Epithelial cell of esophagus (primary cell): ENCODE results near the gene SURF4.

ENCODE experiments used
- DNase-seq: peaks from one replicate; pipeline ENCODE4 v3.0.0; 2010; ENCODE audit warnings: low read depth
- H3K4me3 ChIP-seq: 2 replicates; pipeline ENCODE4 v1.5.1; 2011; ENCODE audit warnings: mild to moderate bottlenecking, low read length, control low read depth
- TF ChIP-seq, protein P1 (sequence below): IDR thresholded peaks from 2 replicates; pipeline ENCODE4 v1.5.1; 2011; ENCODE audit warnings: low read depth, mild to moderate bottlenecking, low read length, control low read depth, inconsistent platforms; ENCODE audit not compliant: insufficient read depth; ENCODE audit errors: missing control alignments

The SURF4 gene

DNA sequence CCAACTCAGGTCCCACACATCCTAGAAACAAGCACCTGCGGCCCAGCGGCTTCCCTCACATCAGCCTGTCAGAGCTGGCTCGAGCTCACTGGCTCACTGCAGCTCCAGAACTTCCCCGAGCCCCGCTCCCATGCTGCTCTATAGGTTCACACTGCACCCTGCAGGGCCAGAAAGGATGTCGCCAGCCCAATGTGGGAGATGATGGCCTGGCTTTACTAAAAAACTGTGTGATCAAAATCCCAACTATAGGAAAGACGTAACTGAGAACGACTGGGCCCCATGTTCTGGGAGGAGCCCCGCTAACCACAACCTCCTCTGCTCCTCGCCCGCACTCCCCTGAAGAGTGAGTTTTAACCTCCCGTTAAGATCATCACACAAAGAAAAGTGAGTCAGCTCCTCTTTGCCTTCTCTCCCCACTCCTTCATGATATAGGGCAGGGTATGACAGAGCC lies 4.6 kb downstream of the SURF4 start:
- TF ChIP-seq, protein P1, sequence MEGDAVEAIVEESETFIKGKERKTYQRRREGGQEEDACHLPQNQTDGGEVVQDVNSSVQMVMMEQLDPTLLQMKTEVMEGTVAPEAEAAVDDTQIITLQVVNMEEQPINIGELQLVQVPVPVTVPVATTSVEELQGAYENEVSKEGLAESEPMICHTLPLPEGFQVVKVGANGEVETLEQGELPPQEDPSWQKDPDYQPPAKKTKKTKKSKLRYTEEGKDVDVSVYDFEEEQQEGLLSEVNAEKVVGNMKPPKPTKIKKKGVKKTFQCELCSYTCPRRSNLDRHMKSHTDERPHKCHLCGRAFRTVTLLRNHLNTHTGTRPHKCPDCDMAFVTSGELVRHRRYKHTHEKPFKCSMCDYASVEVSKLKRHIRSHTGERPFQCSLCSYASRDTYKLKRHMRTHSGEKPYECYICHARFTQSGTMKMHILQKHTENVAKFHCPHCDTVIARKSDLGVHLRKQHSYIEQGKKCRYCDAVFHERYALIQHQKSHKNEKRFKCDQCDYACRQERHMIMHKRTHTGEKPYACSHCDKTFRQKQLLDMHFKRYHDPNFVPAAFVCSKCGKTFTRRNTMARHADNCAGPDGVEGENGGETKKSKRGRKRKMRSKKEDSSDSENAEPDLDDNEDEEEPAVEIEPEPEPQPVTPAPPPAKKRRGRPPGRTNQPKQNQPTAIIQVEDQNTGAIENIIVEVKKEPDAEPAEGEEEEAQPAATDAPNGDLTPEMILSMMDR: peak; percentile 13
- H3K4me3 ChIP-seq: no peak overlapping the region
- DNase-seq: peak; percentile 18

DNA sequence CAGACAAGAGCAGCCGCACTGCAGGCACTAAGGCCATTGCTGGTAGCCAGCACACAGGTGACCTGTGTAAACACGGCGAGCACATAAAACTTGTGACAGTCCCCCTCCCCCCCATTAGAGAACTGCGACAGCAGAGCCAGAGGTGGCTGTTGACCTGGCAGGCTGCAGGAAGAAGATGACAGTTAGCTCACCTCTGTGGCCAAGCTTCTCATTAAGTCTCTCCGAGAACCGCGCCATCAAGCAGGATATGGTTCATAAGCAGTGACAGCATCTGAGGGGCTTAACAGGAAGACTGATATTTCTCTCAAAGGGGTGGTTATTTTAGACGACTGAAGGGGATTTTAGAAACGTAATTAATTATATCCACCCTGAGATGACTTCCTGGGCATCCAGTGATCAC lies 5.2 kb downstream of the SURF4 start:
- H3K4me3 ChIP-seq: no peak overlapping the region
- DNase-seq: no peak
- TF ChIP-seq, protein P1: no peak

DNA sequence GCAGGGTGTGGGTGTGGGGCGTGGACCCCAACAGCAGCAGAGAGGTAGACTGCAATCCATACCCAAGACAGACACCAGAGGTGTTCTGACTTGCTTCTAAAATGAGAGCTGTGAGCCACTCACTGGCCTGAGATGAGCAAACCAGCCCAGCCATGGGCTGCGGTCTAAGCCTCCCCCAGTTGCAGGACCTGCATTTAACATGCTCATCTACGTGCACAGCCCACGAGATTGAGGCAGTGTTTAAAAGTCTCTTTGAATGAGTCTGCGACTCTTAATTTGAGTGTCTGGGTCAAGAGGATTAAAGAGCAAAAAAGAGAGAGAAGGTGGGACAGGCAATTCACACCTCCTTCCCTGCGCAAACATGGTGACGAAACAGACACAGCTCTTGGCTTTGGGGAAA lies 5.9 kb downstream of the SURF4 start:
- H3K4me3 ChIP-seq: no peak overlapping the region
- DNase-seq: no peak

DNA sequence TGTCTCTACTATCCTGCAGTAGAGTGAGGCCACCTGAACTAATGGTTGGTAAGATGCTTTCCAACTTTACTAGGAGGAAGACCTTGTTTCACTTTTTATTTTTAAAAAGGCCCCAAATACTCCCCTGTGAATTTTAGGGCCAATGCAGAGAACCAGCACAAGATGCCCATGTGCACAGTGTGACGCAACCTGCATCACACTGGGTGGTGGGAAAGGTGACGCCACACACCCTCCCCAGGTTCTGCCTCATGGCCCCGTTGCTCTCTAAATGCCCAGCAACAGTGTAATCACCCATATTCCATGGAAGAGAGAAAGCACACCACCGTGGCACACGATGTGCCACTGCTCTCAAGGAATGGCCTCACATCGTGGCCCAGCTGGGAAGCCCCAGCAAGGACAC lies 6.4 kb downstream of the SURF4 start:
- TF ChIP-seq, protein P1: no peak

More for the DNA sequence above, 5.9 kb downstream of the SURF4 start:
- TF ChIP-seq, protein P1: no peak

DNA sequence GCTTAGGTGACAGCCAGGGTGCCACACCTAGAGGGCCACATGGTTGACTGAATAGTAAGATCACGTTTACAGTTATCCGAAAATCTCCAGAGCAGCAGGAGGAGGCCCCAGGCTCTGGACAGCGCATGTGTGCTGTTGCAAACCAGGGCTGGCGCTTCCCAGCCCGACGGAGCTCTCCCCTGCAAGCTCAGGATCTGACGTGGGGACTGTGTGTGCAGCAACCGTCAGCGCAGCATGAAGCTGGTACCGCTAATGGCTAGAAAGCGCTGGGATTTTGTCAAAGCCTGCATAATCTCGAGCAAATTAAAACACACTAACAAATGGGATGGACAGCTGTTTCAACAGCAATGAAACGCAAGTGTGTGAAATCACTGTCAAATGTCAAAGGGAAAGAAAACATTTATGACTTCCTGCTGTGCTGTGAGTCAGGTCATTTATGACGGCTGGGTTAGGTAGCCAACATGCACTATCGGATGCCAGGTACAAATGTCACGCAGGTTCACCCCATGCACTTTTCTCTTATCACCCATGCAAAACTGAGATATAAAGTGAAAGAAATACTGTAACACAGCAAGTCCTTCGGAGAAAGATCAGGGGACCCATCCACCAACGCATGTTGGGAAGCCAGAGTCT lies 7.5 kb downstream of the SURF4 start:
- H3K4me3 ChIP-seq: no peak overlapping the region
- DNase-seq: no peak
- TF ChIP-seq, protein P1: no peak

More for the DNA sequence above, 6.4 kb downstream of the SURF4 start:
- DNase-seq: no peak
- H3K4me3 ChIP-seq: no peak overlapping the region

DNA sequence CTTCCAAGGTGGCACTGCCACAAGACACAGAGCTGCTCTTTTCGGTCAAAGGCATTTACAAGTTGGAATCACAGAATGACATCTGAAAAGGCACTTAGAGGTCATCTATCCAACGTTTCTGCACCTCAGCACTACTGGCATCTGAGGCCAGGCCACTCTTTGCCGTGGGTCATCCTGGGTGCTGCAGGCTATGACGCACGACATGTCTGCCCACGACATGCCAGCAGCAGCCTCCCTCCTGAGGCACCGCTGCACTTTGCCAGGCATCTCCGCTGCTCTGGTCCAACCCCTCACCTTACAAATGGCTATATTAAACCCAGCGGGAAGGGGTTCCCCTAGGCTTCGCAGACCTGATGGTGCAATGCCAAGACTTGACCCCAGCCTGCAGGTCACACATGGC lies 8.1 kb downstream of the SURF4 start:
- TF ChIP-seq, protein P1: no peak
- DNase-seq: no peak
- H3K4me3 ChIP-seq: no peak overlapping the region

DNA sequence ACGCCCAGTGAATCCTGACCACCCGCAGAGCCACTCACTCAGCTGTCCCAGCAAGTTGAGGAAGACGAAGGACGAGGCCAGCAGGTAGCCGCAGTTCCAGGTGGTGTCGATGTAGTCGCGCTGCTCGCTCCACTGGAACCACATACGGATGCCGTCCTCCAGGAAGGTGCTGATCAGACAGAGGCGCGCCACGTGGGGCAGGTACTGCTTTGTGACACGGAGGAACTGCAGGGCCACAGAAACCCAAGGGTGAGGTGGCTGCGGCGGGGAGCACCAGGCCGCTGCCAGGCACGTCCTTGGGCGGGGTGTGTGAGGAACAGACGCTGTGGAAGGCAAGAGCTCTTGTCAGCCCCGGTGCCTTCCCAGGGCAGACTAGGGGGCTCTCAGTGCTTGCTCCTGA lies 8.6 kb downstream of the SURF4 start:
- DNase-seq: no peak
- no peak overlapping the region for H3K4me3 ChIP-seq
- TF ChIP-seq, protein P1: no peak
